Regular cardiac myocyte (primary cell): ENCODE data around the gene TUBA1A. TPM values are rescaled to one million over a fixed set of nuclear protein-coding genes. Genes with fewer than 3 reads are reported as not detected.

ENCODE experiments used
- total RNA-seq: library from RNA; depleted of rRNA; stranded (reverse); fragments of >200 nt; gene quantifications from 2 replicates; pipeline ENCODE4 v1.2.3, GENCODE V29; 2014

TUBA1A gene
- 439 and 1,042 TPM in 2 replicates for total RNA-seq

DNA sequence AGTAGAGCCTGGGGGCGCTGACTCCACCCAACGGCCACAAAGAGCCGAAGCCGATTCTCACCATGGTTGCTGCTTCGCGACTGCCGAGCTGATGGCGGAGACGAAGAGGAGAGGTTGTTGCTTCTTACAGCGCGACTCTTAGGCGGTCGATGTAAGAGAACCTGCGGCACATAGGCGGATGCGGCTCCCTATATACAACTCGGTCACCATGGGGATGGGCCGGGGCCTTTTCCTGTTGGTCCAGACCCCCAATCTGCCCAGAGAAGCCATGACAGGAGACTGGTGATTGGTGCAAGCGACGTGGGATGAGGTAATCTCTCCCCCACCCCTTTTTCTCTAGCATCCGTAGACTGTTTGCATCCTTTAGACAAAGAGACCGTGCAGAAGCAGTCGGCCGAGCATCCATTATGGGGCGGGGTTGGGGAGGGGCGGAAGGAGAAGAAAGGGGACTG, at the start of gene TUBA1A:
TSS of gene TUBA1A (minus strand) at position 165 of the 452 bp plus-strand sequence. CDS start at position 64, 101 bp downstream.

Other genes starting within 250 kb of the TUBA1A start
- 28.2 and 48.5 TPM in 2 replicates for gene ARF3, start 231.6 kb downstream of the TUBA1A start, total RNA-seq
- under 0.01 TPM in 2 replicates for gene WNT10B, start 217.3 kb downstream of the TUBA1A start, total RNA-seq
- not detected in 2 replicates for gene WNT1, start 210.8 kb downstream of the TUBA1A start, total RNA-seq
- gene DDN, start 189.7 kb downstream of the TUBA1A start, total RNA-seq, result 0.28 and 0.38 TPM in 2 replicates
- gene PRKAG1, start 170.3 kb downstream of the TUBA1A start, total RNA-seq, result 63.5 and 69.3 TPM in 2 replicates
- 19.7 and 25.9 TPM in 2 replicates for gene KMT2D, start 128.3 kb downstream of the TUBA1A start, total RNA-seq
- 0.56 and 1.2 TPM in 2 replicates for gene RHEBL1, start 119.1 kb downstream of the TUBA1A start, total RNA-seq
- gene DHH, start 94.3 kb downstream of the TUBA1A start, total RNA-seq, result 0.19 TPM in 1 of 2 replicates, not detected in the other
- gene LMBR1L, start 78.2 kb downstream of the TUBA1A start, total RNA-seq, result 60.6 and 66.2 TPM in 2 replicates
- 957 and 3,447 TPM in 2 replicates for gene TUBA1B, start 57.7 kb downstream of the TUBA1A start, total RNA-seq
- 261 and 1,440 TPM in 2 replicates for gene TUBA1C, start 76.0 kb upstream of the TUBA1A start, total RNA-seq
- gene PRPH, start 106.1 kb upstream of the TUBA1A start, total RNA-seq, result under 0.01 and 0.85 TPM in 2 replicates
- 1.1 and 9.4 TPM in 2 replicates for gene TROAP, start 134.2 kb upstream of the TUBA1A start, total RNA-seq
- gene C1QL4, start 148.1 kb upstream of the TUBA1A start, total RNA-seq, result 0.28 and 0.38 TPM in 2 replicates
- gene DNAJC22, start 157.8 kb upstream of the TUBA1A start, total RNA-seq, result 1.7 and 2.5 TPM in 2 replicates
- gene SPATS2, start 178.4 kb upstream of the TUBA1A start, total RNA-seq, result 27.3 and 28.8 TPM in 2 replicates